Mucosa of gallbladder (tissue), 1 donor: Measurements from ENCODE around the gene VAV3. TPM values are rescaled to one million over a fixed set of nuclear protein-coding genes. Genes with fewer than 3 reads are reported as not detected.
"Not testable (repeated sequence)": the region's sequence is repeated elsewhere in the genome, so short reads cannot be mapped to it uniquely, and the experiment has no call there.

ENCODE experiments used
- DNase-seq: peaks from one replicate; pipeline ENCODE4 v3.0.0-alpha.2; 2020; ENCODE audit warnings: low spot score
- total RNA-seq: library from RNA; stranded (reverse); gene quantifications from one replicate; pipeline ENCODE4 v1.2.1, GENCODE V29; 2021
- donor health status: DM: no; HTN: no; CAD: no.

The VAV3 gene
- total RNA-seq, 1 donor from 2014 or later: 2.4 TPM

DNA sequence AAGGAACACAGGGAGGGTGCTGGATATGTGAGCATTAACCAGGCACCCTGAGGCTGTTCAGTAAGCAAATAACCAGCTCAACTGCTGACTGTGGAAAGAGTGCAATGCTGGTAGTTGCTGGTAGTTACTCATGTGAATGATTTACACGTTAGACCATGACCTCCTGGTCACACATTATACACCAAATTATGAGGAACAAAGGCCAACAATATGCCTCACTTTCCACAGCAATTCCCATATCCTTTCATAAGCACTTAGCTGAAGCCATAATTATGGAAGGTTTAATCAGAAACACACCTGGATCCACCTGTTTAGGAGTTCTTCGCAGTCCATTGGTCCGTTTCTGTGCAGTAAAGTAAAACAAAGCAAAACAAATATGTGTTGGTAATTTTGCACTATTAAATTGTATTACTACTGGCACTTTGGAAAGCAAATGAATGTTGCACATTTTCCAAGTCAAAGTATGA is 281.8 kb downstream of the VAV3 start:
- DNase-seq: peak; percentile 39

DNA sequence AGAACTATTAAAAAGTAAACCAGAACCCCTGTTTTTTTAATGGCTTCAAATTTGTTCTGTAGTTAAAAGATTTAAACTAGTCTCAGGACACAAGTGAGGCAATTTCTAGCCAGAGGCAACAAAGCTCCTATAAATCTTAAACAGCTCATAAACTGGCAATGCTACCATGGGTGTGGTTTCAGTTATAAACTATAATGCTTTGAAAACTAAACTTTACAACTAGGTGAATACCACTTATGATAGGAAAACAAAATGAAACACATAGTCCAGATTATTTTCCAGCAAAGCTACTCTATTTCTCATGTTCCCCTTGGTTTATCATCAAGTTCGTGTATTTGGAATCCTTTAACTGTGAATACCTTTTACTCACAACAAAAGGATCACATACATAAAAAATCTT is 282.5 kb downstream of the VAV3 start:
- DNase-seq: no peak

DNA sequence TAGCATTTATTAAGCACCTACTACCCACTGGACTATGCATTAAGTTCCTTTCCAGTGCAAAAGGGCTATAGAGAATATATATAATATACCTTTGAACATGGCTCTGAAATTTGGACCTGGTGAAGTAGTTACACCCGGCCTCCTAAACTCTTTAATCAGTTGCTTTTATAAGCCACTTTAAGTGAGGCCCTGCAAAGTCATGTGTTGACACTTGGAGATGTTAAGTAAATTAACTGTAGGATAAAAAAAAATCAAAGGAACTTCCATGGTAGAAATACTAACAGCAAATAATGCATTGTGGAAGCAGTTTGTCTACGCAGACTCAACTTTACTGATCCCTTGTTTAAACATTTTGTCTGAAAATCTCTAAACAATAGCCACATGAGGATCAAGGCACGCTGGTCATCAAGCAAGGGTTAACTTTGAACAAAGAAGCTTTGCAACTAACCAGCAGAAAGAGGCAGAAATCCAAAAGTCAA is 283.9 kb downstream of the VAV3 start:
- DNase-seq: no peak

DNA sequence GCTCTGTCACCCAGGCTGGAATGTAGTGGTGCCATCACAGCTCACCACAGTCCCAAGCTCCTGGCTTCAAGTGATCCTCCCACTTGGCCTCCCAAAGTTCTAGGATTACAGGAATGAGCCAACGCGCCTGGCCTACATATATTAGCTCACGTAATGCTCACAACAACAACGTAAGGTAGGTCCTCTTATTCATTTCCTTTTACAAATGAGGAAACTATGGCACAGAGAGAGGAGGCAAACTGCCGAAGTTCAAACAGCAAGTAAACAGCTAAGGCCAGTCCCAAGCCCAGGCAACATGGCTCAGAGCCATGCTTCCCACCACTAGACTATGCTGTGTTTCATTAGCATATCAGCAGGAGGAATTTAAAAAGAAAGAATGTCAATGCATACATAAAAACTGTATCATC is 284.4 kb downstream of the VAV3 start:
- DNase-seq: no peak

DNA sequence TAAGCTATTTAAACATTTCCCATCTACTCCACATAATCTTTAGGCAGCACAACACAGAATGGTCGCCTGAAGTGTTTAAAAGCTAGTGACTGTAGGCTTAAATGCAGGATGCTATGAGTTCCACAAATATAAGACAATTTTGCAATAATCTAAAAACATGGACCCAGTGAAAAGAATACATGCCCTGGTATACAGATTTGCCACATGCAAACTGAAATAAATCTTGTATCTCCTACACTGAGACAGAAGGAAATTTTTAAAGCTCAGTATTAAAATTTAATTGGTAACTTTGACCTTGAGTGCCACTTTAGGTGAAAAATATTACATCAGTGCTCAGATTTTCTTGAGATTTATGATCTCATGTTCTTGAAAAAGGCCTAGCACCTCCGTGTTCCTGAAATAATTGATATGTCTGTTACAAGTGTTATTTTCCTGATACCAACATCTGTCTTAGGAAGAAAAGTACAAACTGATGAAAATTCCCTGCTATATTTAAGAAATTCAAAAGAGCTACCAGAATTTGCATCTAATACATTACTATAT is 285.5 kb downstream of the VAV3 start:
- no peak for DNase-seq

DNA sequence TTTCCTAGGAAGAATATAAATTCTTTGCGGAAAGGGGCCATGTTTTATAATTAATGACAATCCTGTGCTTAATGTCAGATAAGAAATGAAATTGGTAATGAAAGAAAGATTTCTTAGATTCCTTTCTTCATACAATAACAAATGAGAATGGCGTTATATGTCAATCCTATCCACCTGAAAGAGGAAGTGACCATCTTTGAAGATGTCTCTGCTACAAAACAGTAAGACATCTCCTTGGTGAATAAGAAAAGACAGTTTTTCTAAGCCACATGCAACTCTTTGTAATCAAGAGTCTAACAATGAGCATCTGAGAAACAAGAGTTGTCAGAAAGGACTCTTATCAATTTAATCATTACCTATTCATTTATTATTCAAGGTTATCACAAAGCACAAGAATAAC is 286.0 kb downstream of the VAV3 start:
- DNase-seq: no peak

DNA sequence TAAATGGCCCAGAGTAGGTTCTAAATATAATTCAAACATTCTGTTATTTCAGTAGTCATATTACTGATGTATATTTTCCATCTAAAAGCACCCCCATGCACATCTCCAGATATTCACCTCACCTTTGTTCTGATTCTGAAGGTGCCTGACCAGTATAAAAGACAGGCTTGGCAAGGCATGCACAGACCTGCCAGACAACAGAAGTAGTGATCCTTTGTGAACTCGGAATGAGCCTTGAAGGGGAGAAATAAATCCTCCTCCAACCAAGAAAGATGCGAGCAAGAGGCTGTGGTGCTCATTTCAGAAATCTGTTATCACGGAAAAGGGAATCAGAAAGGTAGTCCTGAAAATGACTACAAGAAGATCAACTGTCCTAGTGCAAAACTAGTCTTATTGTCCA is 287.3 kb downstream of the VAV3 start:
- DNase-seq: no peak

DNA sequence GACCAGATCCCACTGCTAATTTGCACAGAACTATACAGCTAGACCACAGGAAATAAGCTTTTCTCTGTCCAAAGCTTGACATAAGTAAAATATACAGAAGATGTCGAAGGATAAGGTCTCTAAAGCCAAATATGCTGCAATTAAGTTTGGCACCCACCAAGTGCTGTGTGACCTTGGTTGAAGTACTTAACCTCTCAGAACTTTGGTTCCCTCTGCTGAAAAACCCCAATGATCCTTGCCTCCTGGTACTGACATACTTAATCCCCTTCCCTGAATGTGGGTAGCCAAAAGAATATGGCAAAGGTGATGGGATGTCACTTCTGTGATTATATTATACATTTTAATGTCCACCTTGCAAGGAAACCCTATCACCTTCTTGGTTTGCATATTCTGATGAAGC is 290.5 kb downstream of the VAV3 start:
- no peak for DNase-seq

DNA sequence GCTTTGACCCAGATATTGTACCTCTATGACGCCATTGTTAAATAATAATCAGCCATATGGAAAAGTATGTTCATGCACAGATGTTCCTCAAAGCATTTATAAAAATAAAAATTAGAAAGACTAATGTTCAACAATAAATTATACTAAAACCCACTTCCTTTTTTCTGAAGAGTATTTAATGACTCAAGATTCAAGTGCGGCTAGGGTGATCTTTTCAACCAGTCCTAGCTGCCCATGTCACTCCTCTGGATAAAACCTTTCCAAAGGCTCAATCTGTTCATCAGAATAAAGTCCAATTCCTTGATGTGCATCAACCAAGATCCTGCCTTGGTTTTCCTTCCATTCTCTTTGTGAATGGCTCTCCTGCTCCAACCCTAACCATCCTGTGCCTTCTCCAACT is 292.0 kb downstream of the VAV3 start:
- no peak for DNase-seq

DNA sequence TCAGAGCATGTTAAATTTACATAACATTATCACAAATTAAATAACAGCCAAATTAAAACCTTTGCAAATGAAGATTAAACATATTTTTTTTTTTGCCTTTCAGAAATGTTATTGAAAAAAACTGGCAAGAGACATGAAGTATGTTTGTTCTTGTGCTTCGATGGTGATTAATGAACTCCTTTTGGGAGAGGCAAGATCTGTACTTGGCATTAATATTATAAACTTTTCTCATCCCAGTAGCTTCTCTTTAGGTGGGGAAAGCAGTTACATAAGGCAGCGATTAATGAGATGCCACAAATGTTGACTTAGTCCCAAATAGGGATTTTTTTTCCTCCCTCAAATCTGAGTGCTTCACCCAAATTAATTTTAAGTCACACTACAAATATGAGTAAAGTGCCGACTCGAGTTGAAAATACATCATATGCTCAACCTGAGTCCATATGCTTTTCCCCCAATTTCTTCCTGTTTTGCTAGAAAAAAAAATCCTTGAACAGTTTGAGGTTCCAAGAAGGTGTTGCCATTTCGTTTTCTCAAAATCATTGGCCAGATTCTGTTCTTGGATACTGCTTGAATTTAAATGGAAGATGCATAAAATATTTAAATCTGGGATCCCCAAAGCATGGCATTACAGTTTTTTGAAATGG is 294.5 kb downstream of the VAV3 start:
- no peak for DNase-seq

DNA sequence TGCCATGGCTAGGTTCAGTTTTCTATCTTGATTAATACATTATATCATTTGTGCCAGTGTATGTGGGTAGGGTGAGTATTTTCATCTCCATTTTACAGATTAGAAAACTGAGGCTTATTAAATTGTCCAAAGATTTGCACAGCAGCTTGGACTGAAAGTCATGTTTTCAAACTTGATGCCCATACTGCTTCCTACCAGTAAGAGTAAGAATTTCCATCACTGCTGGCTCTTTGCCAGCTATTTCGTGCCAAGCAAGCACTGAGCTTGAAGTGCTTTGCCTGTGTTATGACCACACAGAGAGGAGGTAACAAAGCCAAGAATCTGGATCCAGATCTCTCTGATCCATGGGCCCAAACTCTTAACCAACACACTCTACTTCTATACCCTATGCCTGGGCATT is 295.0 kb downstream of the VAV3 start:
- peak; percentile 67 for DNase-seq

DNA sequence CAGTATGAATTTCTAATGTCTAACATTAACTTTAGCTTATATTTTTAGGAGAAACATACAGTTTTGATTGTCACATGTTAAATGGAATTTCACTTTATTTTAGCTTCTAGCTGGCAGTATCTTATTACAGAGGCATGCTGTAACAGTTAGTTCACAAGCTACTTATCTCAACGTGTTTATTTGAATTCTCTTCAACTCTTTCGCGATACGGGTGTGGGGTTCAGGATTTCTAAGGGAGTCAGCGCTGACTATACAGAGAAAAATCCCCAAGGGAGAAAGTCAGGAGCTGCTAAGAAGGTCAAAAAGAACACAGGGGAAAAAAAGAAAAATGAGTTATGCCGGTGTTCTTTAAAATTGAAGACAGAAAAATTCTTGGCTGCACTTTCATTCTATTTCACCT is 296.2 kb downstream of the VAV3 start:
- DNase-seq: no peak

DNA sequence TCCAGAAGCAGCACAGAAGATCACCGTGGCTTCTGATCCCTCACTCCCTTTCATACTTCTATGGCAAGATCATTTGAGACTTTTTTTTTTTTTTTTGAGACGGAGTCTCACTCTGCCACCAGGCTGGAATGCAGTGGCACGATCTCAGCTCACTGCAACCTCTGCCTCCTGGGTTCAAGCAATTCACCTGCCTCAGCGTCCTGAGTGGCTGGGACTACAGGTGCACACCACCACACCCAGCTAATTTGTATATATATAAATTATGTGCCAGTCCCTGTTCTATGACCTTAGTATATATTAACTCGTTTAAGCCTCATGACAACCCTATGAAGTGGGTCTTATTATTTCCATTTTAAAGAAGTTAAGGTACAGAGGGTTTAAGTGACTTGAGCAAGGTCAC is 298.5 kb downstream of the VAV3 start:
- no peak for DNase-seq

DNA sequence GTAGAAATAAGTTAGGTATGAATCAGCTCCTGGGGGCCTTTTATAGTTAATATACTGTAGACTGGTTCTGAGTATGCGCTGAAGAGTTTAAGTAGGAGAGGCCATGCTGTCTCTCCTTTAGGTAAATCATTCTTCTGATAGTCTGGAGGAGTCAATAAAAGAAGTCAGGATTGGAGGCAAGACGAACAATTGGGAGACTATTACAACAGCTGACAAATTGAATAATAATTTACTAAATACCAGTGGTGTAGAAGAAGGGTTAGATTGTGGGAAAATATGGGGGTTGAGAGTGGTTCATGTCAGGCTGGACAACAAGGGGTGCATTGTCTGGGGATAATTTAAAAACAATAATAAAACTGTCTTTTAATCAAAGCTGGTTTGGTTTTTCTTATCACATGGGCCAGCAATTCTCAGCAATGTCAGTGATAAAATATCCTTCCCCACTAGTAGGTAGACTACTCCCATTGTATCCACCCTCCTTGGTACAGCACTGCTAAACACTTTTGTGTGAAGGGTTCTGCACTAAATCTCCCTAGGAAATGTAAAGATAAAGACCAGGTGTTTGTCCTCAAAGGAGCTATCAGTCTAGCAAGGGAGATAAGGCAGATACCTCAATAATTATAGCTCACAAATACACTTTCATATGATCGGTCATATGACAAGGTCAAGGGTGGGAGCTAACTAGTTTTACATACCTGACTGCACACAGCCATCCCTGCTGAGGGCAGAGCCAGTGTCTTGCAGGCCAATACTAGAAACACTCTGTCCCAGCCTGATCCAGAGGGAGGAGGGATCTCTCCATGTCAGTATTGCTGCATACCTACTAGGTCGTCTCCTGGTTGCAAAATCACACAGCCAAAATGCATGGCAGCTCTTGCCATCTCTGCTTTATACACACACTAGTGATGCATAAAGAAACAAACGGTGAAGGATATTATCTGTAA is 299.7 kb downstream of the VAV3 start:
- no peak for DNase-seq

DNA sequence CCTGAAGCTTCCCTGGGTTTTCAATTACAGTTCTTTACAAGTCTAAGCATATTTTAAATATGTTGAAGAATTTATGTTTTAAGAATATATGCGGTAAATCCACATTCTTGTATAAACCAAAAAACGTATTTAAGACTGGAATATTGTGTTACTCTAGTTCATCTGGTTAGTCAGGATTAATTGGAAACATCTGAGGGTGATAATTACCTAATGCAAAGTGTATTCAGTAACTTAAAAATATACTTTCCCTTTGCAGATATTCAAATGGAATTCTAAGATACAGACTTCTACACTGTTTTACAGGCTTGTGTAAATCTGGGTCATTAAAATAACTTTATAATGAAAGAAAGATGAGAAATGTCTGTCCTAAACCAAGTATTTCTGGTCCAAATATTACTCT is 302.0 kb downstream of the VAV3 start:
- DNase-seq: no peak

DNA sequence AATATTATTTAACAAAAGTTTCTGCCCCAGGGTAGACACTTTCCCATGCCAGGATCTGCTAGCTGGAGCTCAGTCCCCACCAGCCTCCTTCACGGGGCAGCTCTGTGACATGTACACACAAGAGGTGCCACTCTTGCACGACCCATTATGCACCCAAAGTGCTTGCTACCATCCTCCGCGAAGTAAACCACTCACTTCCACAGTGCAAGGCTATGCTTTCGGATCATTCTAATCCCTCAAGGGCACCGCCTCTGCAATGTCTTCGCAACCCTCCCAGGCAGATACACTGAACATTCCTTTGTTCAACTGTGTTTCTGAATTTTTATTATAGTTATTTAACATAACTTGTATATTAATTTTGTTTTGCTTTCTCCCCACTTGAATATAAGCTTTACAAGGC is 303.8 kb downstream of the VAV3 start:
- DNase-seq: no peak

DNA sequence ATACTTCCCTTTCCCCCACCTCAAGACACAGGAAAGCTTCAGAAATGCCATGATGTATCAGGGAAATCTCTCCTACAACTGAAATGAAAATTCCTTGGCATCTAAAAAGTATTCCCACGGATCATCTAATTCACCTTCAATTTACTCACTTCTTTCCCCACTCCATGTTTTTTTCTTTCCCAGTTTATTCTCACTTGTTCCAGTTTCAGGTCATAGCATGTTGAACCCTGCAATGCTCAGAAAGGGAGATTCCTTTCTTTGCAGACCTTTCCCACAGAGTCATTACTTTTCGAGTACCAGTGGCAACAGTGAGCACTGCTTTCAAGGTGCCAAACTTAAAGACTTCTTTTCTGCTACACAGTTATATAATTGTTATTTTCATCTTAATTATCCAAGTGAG is 305.0 kb downstream of the VAV3 start:
- DNase-seq: no peak

DNA sequence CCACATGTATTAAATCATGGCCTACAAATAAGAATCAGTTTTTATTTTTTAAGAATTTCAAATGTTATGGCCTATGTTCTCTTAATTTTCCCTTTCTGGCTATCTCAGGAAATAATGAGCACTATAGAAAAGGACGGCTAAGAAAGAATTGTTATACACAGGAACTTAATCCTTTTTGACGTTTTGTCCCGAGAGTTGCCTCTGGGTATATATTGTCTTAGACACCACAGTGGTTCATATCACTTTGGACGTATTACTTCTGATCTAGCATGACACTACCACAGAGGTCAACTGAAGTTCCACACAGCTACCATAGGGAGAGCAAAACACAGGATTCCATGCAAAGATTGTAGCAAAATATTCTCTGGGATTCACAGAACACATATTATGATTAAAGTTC is 307.6 kb downstream of the VAV3 start:
- DNase-seq: no peak

DNA sequence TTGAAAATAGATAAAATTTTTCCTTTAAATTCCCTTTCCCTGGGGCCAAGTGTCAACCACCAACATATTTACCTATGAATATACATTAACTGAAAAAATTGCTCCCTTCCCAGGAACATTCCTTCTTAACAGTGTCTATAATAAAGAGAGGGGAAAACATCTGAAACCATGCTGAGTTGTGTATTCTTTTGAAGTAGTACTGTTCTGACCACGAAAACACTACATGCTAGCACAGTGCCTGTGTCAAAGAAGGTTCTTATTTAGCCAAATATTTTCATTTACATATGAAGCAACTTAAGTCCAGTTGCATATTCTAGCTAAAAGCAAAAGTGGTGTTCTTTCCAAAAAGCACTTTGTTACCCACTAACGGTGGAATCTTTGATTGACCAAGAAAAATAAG is 311.2 kb downstream of the VAV3 start:
- DNase-seq: no peak

DNA sequence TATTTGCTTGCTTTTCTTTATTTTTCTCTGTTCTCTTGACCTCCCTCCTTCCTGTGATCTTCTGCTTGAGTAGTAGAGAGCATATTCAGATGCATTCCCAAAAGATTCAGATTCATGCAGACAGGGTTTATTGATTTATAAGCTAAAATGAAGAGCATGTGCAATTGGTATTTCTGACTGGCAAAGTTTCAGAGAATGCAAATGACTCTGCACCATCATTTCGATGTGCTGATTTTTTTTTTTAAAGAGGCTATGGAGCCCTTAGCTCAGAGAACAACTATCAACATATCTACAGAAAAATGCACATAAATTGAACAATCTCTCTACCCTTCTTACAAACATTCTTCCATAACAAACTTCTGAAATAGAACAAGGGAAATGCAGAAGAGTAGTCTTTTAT is 312.0 kb downstream of the VAV3 start:
- no peak for DNase-seq

DNA sequence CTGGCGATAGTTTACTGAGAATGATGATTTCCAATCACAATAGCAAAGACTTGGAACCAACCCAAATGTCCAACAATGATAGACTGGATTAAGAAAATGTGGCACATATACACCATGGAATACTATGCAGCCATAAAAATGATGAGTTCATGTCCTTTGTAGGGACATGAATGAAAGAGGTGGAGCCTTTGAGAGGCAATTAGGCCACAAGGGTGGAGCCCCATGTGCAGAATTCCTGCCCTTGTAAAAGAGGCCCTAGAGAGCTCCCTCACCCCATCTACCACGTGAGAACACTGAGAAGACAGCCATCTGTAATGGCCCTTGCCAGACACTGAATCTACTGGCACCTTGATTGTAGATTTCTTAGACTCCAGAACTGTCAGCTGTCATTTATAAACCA is 314.2 kb downstream of the VAV3 start:
- not testable (repeated sequence) for DNase-seq

DNA sequence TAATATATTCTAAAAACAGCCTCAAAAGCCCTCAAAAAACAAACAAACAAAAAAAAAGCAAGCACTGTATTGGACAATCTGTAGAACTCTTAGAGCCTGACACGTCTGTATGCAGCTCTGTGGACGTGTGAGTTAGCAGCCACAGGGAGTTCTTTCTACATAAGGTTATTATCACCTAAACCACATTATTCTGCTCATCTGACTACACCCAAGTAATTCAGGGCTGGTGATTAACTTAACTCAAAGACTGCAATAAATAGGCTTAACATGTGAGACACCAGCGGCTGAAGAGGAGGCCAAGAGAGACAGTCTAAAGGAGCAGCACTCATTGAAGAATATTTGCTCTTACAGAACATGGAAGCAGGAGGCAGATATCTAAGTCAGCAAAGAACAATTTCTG is 316.0 kb downstream of the VAV3 start:
- no peak for DNase-seq

DNA sequence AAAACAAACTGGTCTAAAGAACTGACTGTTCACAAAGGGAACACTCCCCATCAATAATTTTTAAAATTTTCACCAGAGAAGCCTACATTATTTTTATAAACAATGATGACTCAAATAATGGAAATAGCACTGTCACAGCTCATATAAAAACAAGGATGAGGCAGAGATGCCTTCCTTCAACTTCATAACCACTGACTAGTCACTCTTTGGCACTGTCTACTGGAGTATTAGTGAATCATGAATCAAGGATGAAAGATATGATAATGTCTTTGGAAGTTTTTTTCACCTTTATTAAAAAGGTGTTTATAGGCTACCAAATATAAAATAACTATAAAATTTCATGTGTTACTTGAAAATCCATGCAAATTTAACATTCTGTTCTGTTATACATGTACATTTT is 316.9 kb downstream of the VAV3 start:
- no peak for DNase-seq
